ENCODE results near the gene GPR161.

GPR161 gene

GRCh38 chr1:168084396-168085231 is 52.1 kb downstream of the GPR161 start:
- CTCF ChIA-PET, result interaction anchor here (0.6 to 9.0 kb wide), 35 partner anchors 8 to 561 kb away, joined by 3 to 237 read pairs (median 4); partner anchors contain the start of genes DCAF6 and GPR161
- POLR2A ChIA-PET, result no interaction called here
- peak; percentile 90 for TF ChIP-seq CTCF (IDR thresholded peaks at IDR 0.05; ENCODE audit: insufficient read depth, low read length, missing control alignments)
- no peak overlapping the region for H3K4me3 ChIP-seq (ENCODE audit: low read depth, low read length)
- DNase-seq (ENCODE audit: low read depth, low spot score), result no peak

- CTCF ChIA-PET, result interaction anchor here (0.6 to 9.0 kb wide), 35 partner anchors 8 to 562 kb away, joined by 3 to 237 read pairs (median 4); partner anchors contain the start of gene GPR161
- no peak for TF ChIP-seq CTCF (IDR thresholded peaks at IDR 0.05; ENCODE audit: insufficient read depth, low read length, missing control alignments)
- no peak overlapping the region for H3K4me3 ChIP-seq (ENCODE audit: low read depth, low read length)
- POLR2A ChIA-PET, result no interaction called here
- no peak for DNase-seq (ENCODE audit: low read depth, low spot score)
Measured at GRCh38 chr1:168083456-168084325, 53.0 kb downstream of the GPR161 start.

GRCh38 chr1:168082008-168082876 is 54.5 kb downstream of the GPR161 start:
- ChIA-PET CTCF (interaction anchor here (0.7 to 9.0 kb wide), 72 partner anchors 10 to 815 kb away, joined by 3 to 237 read pairs (median 4); partner anchors contain the start of genes ADCY10, DCAF6 and GPR161), POLR2A (interaction anchor here (1.1 kb wide), 1 partner anchor 145 kb away, joined by 3 read pairs; the partner anchor contains the start of gene MPC2)
- peak; percentile 38 for DNase-seq (ENCODE audit: low read depth, low spot score)
- TF ChIP-seq CTCF (IDR thresholded peaks at IDR 0.05; ENCODE audit: insufficient read depth, low read length, missing control alignments), result peak; percentile 96
- no peak overlapping the region for H3K4me3 ChIP-seq (ENCODE audit: low read depth, low read length)

GRCh38 chr1:168081373-168082007 is 55.2 kb downstream of the GPR161 start:
- TF ChIP-seq CTCF (IDR thresholded peaks at IDR 0.05; ENCODE audit: insufficient read depth, low read length, missing control alignments), result no peak
- ChIA-PET POLR2A (interaction anchor here (1.1 kb wide), 1 partner anchor 144 kb away, joined by 3 read pairs; the partner anchor contains the start of gene MPC2), CTCF (interaction anchor here (0.7 to 9.0 kb wide), 56 partner anchors 10 to 377 kb away, joined by 3 to 237 read pairs (median 5); partner anchors contain the start of genes ADCY10, DCAF6 and GPR161)

GRCh38 chr1:168079761-168080160 is 57.0 kb downstream of the GPR161 start:
- no peak overlapping the region for H3K4me3 ChIP-seq (ENCODE audit: low read depth, low read length)
- no peak for TF ChIP-seq CTCF (IDR thresholded peaks at IDR 0.05; ENCODE audit: insufficient read depth, low read length, missing control alignments)
- CTCF ChIA-PET, result interaction anchor here (0.9 to 9.0 kb wide), 6 partner anchors 11 to 365 kb away, joined by 3 to 237 read pairs (median 4); no protein-coding TSS in a partner anchor
- POLR2A ChIA-PET, result interaction anchor here (0.9 kb wide), 1 partner anchor 57 kb away, joined by 5 read pairs; the partner anchor contains the start of gene GPR161
- no peak for DNase-seq (ENCODE audit: low read depth, low spot score)

More at GRCh38 chr1:168081373-168082007, 55.2 kb downstream of the GPR161 start:
- DNase-seq (ENCODE audit: low read depth, low spot score), result peak; percentile 81
- no peak overlapping the region for H3K4me3 ChIP-seq (ENCODE audit: low read depth, low read length)
